HepG2 (cell line): ENCODE results near the gene ANKRD12. TPM values are rescaled to one million over a fixed set of nuclear protein-coding genes. Genes with fewer than 3 reads are reported as not detected.

Experiments used
- ATAC-seq: fragments of 200-7000 bp; cut with Tn5 transposase; 3 replicates; pipeline ENCODE4 v1.9.1; 2020; ENCODE audit warnings: mild to moderate bottlenecking, moderate library complexity
- BruUV-seq: library from RNA; stranded (reverse); fragments of 400-500 nt; replicated peaks from 2 replicates; lab custom pipeline; 2021; lab: Mats Ljungman, UMichigan
- CTCF ChIA-PET: fragments of 300-600 bp; formaldehyde crosslinking; extraction: SDS; loops from one replicate; lab custom pipeline; 2021; ENCODE audit warnings: low total read pairs, inconsistent platforms, low intra/inter-chr PET ratio; lab: Yijun Ruan, JAX
- POLR2A ChIA-PET: fragments of 350-600 bp; sonication (Branson Sonifier 250); formaldehyde crosslinking; loops from one replicate; lab custom pipeline; 2020; ENCODE audit warnings: antibody characterized with exemption, inconsistent platforms; lab: Yijun Ruan, JAX
- DNase-seq: peaks from one replicate; pipeline ENCODE4 v3.0.0-alpha.2; 2015; ENCODE audit warnings: low spot score
- FAIRE-seq: peaks from 3 replicates; lab custom pipeline; 2011; peaks lifted over from hg19 to GRCh38; lab: Jason Lieb, UNC
- H2AFZ ChIP-seq: one replicate; pipeline ENCODE4 v1.6.1; 2011; ENCODE audit warnings: low read length, inconsistent platforms
- H3K27ac ChIP-seq: fragments of 300-600 bp; 3 replicates; pipeline ENCODE4 v1.8.0; 2011; ENCODE audit warnings: mixed run types, mild to moderate bottlenecking, mixed read lengths, low read length, inconsistent platforms; ENCODE audit not compliant: insufficient read depth; ENCODE audit errors: extremely low read length
- H3K27me3 ChIP-seq, 2 experiments: fragments of 200-600 bp in 1 of 2; 2 replicates in 1 of 2; 3 replicates in 1 of 2; pipeline versions ENCODE4 v1.6.0 to v1.8.0; 2011; ENCODE audit warnings: low read length in 2 of 2, mild to moderate bottlenecking in 2 of 2, moderate library complexity in 2 of 2, inconsistent platforms in 1 of 2; ENCODE audit not compliant: insufficient read depth in 2 of 2, control insufficient read depth in 1 of 2
- H3K36me3 ChIP-seq, 2 experiments: fragments of 200-600 bp in 1 of 2; replicated peaks in 1 of 2; 2 replicates in 1 of 2; 3 replicates in 1 of 2; pipeline versions ENCODE4 v1.5.1 to v1.8.0; 2011; ENCODE audit warnings: low read length in 2 of 2, inconsistent platforms in 1 of 2; ENCODE audit not compliant: insufficient read depth in 2 of 2, control insufficient read depth in 1 of 2
- H3K4me1 ChIP-seq: 2 replicates; pipeline ENCODE4 v1.5.1; 2012; ENCODE audit warnings: low read length, inconsistent platforms; ENCODE audit not compliant: insufficient read depth
- H3K4me2 ChIP-seq: 2 replicates; pipeline ENCODE4 v1.6.0; 2011; ENCODE audit warnings: low read depth, low read length, inconsistent platforms
- H3K4me3 ChIP-seq, 3 experiments: fragments of 200-600 bp in 1 of 3; sonication (generic), shearing (Covaris generic) in 1 of 3; replicated peaks in 1 of 3; 2 replicates each; pipeline ENCODE4 v1.5.1; 2011 to 2016; ENCODE audit warnings: low read length in 3 of 3, inconsistent platforms in 2 of 3, low read depth in 2 of 3, mild to moderate bottlenecking in 2 of 3, control low read depth in 1 of 3, mixed read lengths in 1 of 3; ENCODE audit not compliant: insufficient read depth in 1 of 3
- H3K79me2 ChIP-seq: one replicate; pipeline ENCODE4 v1.6.1; 2011; ENCODE audit warnings: low read length, inconsistent platforms; ENCODE audit not compliant: insufficient read depth
- H3K9ac ChIP-seq: 2 replicates; pipeline ENCODE4 v1.6.0; 2011; ENCODE audit warnings: mild to moderate bottlenecking, low read depth, low read length, inconsistent platforms; ENCODE audit not compliant: insufficient read depth
- H3K9me3 ChIP-seq: 2 replicates; pipeline ENCODE4 v1.5.1; 2012; ENCODE audit warnings: mild to moderate bottlenecking, low read length
- H4K20me1 ChIP-seq: 2 replicates; pipeline ENCODE4 v1.6.0; 2011; ENCODE audit warnings: inconsistent platforms, mild to moderate bottlenecking, low read length, moderate library complexity; ENCODE audit not compliant: insufficient read depth
- AHR ChIP-seq: IDR thresholded peaks from 2 replicates; pipeline ENCODE4 v1.6.1; 2018; ENCODE audit warnings: missing genetic modification reagents, missing compliant biosample characterization
- ATM ChIP-seq: fragments of 450-650 bp; IDR thresholded peaks from 2 replicates; pipeline ENCODE4 v1.7.1; 2017; ENCODE audit warnings: mild to moderate bottlenecking, borderline replicate concordance
- CEBPG ChIP-seq: IDR thresholded peaks from 2 replicates; pipeline ENCODE4 v1.6.1; 2016
- CSRNP1 ChIP-seq: sonication (generic); formaldehyde crosslinking; IDR thresholded peaks from 2 replicates; pipeline ENCODE4 v1.8.1; 2023; ENCODE audit warnings: mild to moderate bottlenecking, missing genetic modification reagents
- GPBP1L1 ChIP-seq: sonication (generic); formaldehyde crosslinking; IDR thresholded peaks from 2 replicates; pipeline ENCODE4 v1.5.0; 2020; ENCODE audit warnings: mild to moderate bottlenecking, missing genetic modification reagents
- PLRG1 ChIP-seq: fragments of 450-650 bp; conservative IDR thresholded peaks from 2 replicates; pipeline ENCODE4 v1.6.1; 2016
- SIX4 ChIP-seq: sonication (generic); formaldehyde crosslinking; IDR thresholded peaks from 2 replicates; pipeline ENCODE4 v1.4.0; 2020; ENCODE audit warnings: missing genetic modification reagents
- SRY ChIP-seq: sonication (generic); formaldehyde crosslinking; IDR thresholded peaks from 2 replicates; pipeline ENCODE4 v1.8.0; 2022; ENCODE audit warnings: mild to moderate bottlenecking, missing genetic modification reagents
- TFE3 ChIP-seq: IDR thresholded peaks from 2 replicates; pipeline ENCODE4 v1.6.1; 2016
- ZFP36L1 ChIP-seq: sonication (generic); formaldehyde crosslinking; IDR thresholded peaks from 2 replicates; pipeline ENCODE4 v1.8.0; 2022; ENCODE audit warnings: mild to moderate bottlenecking, missing genetic modification reagents, moderate library complexity
- ZNF225 ChIP-seq: sonication (generic); formaldehyde crosslinking; IDR thresholded peaks from 2 replicates; pipeline ENCODE4 v1.4.0; 2020; ENCODE audit warnings: mild to moderate bottlenecking, missing genetic modification reagents
- ZNF3 ChIP-seq: IDR thresholded peaks from 2 replicates; pipeline ENCODE4 v1.7.0; 2017; ENCODE audit warnings: inconsistent platforms
- ZNF563 ChIP-seq: sonication (generic); formaldehyde crosslinking; IDR thresholded peaks from 2 replicates; pipeline ENCODE4 v1.8.0; 2022; ENCODE audit warnings: mild to moderate bottlenecking, moderate library complexity, missing genetic modification reagents
- ZNF674 ChIP-seq: sonication (generic); formaldehyde crosslinking; IDR thresholded peaks from 2 replicates; pipeline ENCODE4 v1.5.0; 2020; ENCODE audit warnings: low read depth, mild to moderate bottlenecking, missing genetic modification reagents
- ZNF761 ChIP-seq: sonication (generic); formaldehyde crosslinking; conservative IDR thresholded peaks from 2 replicates; pipeline ENCODE4 v1.4.0; 2020; ENCODE audit warnings: mild to moderate bottlenecking, missing genetic modification reagents
- WGBS: methylation state at CpG from one replicate; pipeline ENCODE4 v1.1.6; 2017; ENCODE audit warnings: low lambda C conversion rate; 5-methylcytosine and 5-hydroxymethylcytosine counted together
- in situ Hi-C: cut with HindIII; loops from 2 replicates; pipeline ENCODE4 v1.10.0; 2017; ENCODE audit warnings: low pct_unique_long_range_greater_than_20kb; ENCODE audit not compliant: extremely low pct_ligation_motif_present
- intact Hi-C: fragments of 100-400 bp; cut with micrococcal nuclease; formaldehyde crosslinking; loops from one replicate; pipeline ENCODE4 v1.10.0; 2022; ENCODE audit not compliant: unreplicated experiment
- polyA plus RNA-seq, 8 experiments: library from polyadenylated mRNA; depleted of rRNA in 3 of 8; stranded (reverse) in 7 of 8; unstranded in 1 of 8; fragments of >200 nt; fragmentation: Illumina TruSeq in 4 of 8; extraction: Trizol in 4 of 8; gene quantifications; 2 replicates each; pipeline versions ENCODE4 v1.2.1 to v1.2.3, GENCODE V29; 2011 to 2016; ENCODE audit warnings: low read depth in 4 of 8, missing spikeins in 1 of 8, mixed read lengths in 1 of 8; ENCODE audit not compliant: insufficient read depth in 1 of 8
- total RNA-seq, 5 experiments: library from RNA; depleted of rRNA; stranded (reverse); fragments of >200 nt; fragmentation: Illumina TruSeq; extraction: Trizol; gene quantifications; 2 replicates each; pipeline ENCODE4 v1.2.3, GENCODE V29; 2016; ENCODE audit warnings: low read depth in 1 of 5

Gene ANKRD12
- total and polyA plus RNA-seq, 2 of the 13 experiments (the other 11 are each of a cell fraction or from before 2014, with no cell fraction given): 6.0 to 23.2 TPM

GRCh38 chr18:9323750-9324445, 187.3 kb downstream of the ANKRD12 start:
- ATAC-seq (no peak), FAIRE-seq (no peak), DNase-seq (no peak)
- H3K36me3 ChIP-seq: no peaks in the 10 kb centered on the region
- TF ChIP-seq ATM: no peak
- no peak for TF ChIP-seq SRY (CRISPR knock-in tag)
- no peak for TF ChIP-seq ZNF563 (CRISPR knock-in tag)
- TF ChIP-seq TFE3 (CRISPR knock-in tag): no peak
- TF ChIP-seq AHR: no peak
- no peak for TF ChIP-seq ZNF3
- TF ChIP-seq ZNF761 (CRISPR knock-in tag): no peak
- no peak for TF ChIP-seq ZFP36L1 (CRISPR knock-in tag)
- no peak for TF ChIP-seq ZNF674 (CRISPR knock-in tag)
- TF ChIP-seq PLRG1: no peak
- TF ChIP-seq SIX4: no peak
- no peak for TF ChIP-seq CSRNP1
- no peak for TF ChIP-seq CEBPG (CRISPR knock-in tag)
- TF ChIP-seq GPBP1L1 (CRISPR knock-in tag): no peak
- no peak for TF ChIP-seq ZNF225 (CRISPR knock-in tag)
- H4K20me1 ChIP-seq: no peaks in the 10 kb centered on the region
- 55% methylated on average over 3 of the region's 3 CpGs for WGBS
- ChIA-PET POLR2A (no interaction called here), CTCF (no interaction called here)
- intact Hi-C loops (no loop called here), in situ Hi-C loops (no loop called here)
- H2AFZ ChIP-seq: no peak overlapping the region
- H3K9ac ChIP-seq: no peak overlapping the region
- H3K79me2 ChIP-seq: no peaks in the 10 kb centered on the region
- H3K4me1 ChIP-seq: 0 out of 2 replicates have a peak, but pooled peaks cover 10% of the 10 kb centered on the region
- BruUV-seq: no TSS peak
- no peak overlapping the region for H3K27ac ChIP-seq
- H3K27me3 ChIP-seq: no peaks in the 10 kb centered on the region
- H3K4me3 ChIP-seq: no peak overlapping the region
- H3K4me2 ChIP-seq: no peak overlapping the region
- no peaks in the 10 kb centered on the region for H3K9me3 ChIP-seq
